SK-N-SH treated with all-trans-retinoic acid at 6 μM for 48 hours (cell line): ENCODE results near the gene NFIX.

Experiments
- ATAC-seq: fragments of 200-7000 bp; cut with Tn5 transposase; 3 replicates; pipeline ENCODE4 v1.9.1; 2020; ENCODE audit warnings: mild to moderate bottlenecking, moderate library complexity
- ARNTL ChIP-seq: fragments of 450-650 bp; formaldehyde crosslinking; IDR thresholded peaks from 2 replicates; pipeline ENCODE4 v1.5.0; 2020; ENCODE audit warnings: low read depth, mild to moderate bottlenecking, moderate library complexity, borderline replicate concordance
- BACH2 ChIP-seq: fragments of 250-450 bp; sonication (Bioruptor Pico); IDR thresholded peaks from 2 replicates; pipeline ENCODE4 v1.9.0; 2021; ENCODE audit warnings: mild to moderate bottlenecking, borderline replicate concordance
- CSDC2 ChIP-seq: fragments of 250-450 bp; sonication (Bioruptor Pico); IDR thresholded peaks from 2 replicates; pipeline ENCODE4 v1.5.0; 2020; ENCODE audit warnings: mild to moderate bottlenecking, moderate library complexity
- ESRRG ChIP-seq: fragments of 250-450 bp; sonication (Bioruptor Pico); IDR thresholded peaks from 2 replicates; pipeline ENCODE4 v1.6.1; 2021; ENCODE audit warnings: mild to moderate bottlenecking
- GLIS3 ChIP-seq: fragments of 250-450 bp; sonication (Bioruptor Pico); IDR thresholded peaks from 2 replicates; pipeline ENCODE4 v1.5.0; 2020; ENCODE audit warnings: mild to moderate bottlenecking, moderate library complexity
- ISL1 ChIP-seq: fragments of 250-450 bp; sonication (Bioruptor Pico); IDR thresholded peaks from 2 replicates; pipeline ENCODE4 v2.1.2; 2022; ENCODE audit warnings: mild to moderate bottlenecking, moderate library complexity
- OSR1 ChIP-seq: fragments of 250-450 bp; sonication (Bioruptor Pico); IDR thresholded peaks from 2 replicates; pipeline ENCODE4 v1.8.0; 2022; ENCODE audit warnings: moderate library complexity, mild to moderate bottlenecking, inconsistent platforms
- PATZ1 ChIP-seq: fragments of 250-450 bp; sonication (Bioruptor Pico); IDR thresholded peaks from 2 replicates; pipeline ENCODE4 v1.8.0; 2020; ENCODE audit warnings: mild to moderate bottlenecking, moderate library complexity, borderline replicate concordance
- POU6F1 ChIP-seq: fragments of 250-450 bp; sonication (Bioruptor Pico); IDR thresholded peaks from 2 replicates; pipeline ENCODE4 v1.8.0; 2021; ENCODE audit warnings: low read depth, mild to moderate bottlenecking, moderate library complexity, borderline replicate concordance
- PPARA ChIP-seq: fragments of 250-450 bp; sonication (Bioruptor Pico); IDR thresholded peaks from 2 replicates; pipeline ENCODE4 v1.5.0; 2020; ENCODE audit warnings: mild to moderate bottlenecking, borderline replicate concordance
- RARB ChIP-seq: fragments of 250-450 bp; sonication (Bioruptor Pico); IDR thresholded peaks from 2 replicates; pipeline ENCODE4 v1.8.0; 2021; ENCODE audit warnings: mild to moderate bottlenecking, moderate library complexity
- SNAI2 ChIP-seq: fragments of 250-450 bp; sonication (Bioruptor Pico); IDR thresholded peaks from 2 replicates; pipeline ENCODE4 v1.5.0; 2020; ENCODE audit warnings: mild to moderate bottlenecking, moderate library complexity
- TCF4 ChIP-seq: fragments of 250-450 bp; sonication (Bioruptor Pico); IDR thresholded peaks from 2 replicates; pipeline ENCODE4 v1.8.0; 2021; ENCODE audit warnings: mild to moderate bottlenecking, moderate library complexity, borderline replicate concordance
- TOX ChIP-seq: fragments of 250-450 bp; sonication (Bioruptor Pico); IDR thresholded peaks from 2 replicates; pipeline ENCODE4 v1.8.0; 2021; ENCODE audit warnings: mild to moderate bottlenecking, moderate library complexity, borderline replicate concordance
- ZFP3 ChIP-seq: fragments of 250-450 bp; sonication (Bioruptor Pico); IDR thresholded peaks from 2 replicates; pipeline ENCODE4 v1.5.0; 2020; ENCODE audit warnings: mild to moderate bottlenecking, moderate library complexity
- ZFP30 ChIP-seq: fragments of 450-650 bp; formaldehyde crosslinking; IDR thresholded peaks from 2 replicates; pipeline ENCODE4 v1.5.0; 2022; ENCODE audit warnings: mild to moderate bottlenecking, moderate library complexity
- ZNF565 ChIP-seq: fragments of 450-650 bp; formaldehyde crosslinking; conservative IDR thresholded peaks from 2 replicates; pipeline ENCODE4 v1.5.0; 2020; ENCODE audit warnings: low read depth, mild to moderate bottlenecking, moderate library complexity
- ZNF70 ChIP-seq: fragments of 450-650 bp; formaldehyde crosslinking; IDR thresholded peaks from 2 replicates; pipeline ENCODE4 v1.5.0; 2020; ENCODE audit warnings: mild to moderate bottlenecking, moderate library complexity
- TF ChIP-seq, protein P1 (sequence below): fragments of 250-450 bp; sonication (Bioruptor Pico); IDR thresholded peaks from 2 replicates; pipeline ENCODE4 v1.5.1; 2020; ENCODE audit warnings: low read depth, mild to moderate bottlenecking, moderate library complexity
- TF ChIP-seq, protein P2 (sequence below): fragments of 250-450 bp; sonication (Bioruptor Pico); IDR thresholded peaks from 2 replicates; pipeline ENCODE4 v1.5.0; 2020; ENCODE audit warnings: mild to moderate bottlenecking, moderate library complexity

NFIX gene

DNA sequence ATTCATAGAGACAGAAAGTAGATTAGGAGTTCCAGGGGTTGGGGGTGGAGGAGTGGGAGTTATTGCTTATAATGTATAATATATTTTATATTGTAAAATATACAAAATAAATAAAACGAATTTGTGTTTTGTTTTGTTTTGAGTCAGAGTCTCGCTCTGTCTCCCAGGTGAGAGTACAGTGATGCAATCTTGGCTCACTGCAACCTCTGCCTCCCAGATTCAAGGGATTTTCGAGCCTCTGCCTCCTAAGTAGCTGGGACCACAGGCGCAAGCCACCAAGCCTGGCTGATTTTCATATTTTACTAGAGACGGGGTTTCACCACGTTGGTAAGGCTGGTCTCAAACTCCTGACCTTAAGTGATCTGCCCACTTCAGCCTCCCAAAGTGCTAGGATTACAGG is 35.8 kb upstream of the NFIX start:
- no peak for ATAC-seq
- TF ChIP-seq RARB (no peak), OSR1 (no peak), ESRRG (no peak), POU6F1 (no peak), ZFP30 (CRISPR knock-in tag) (no peak), GLIS3 (CRISPR knock-in tag) (no peak), TCF4 (CRISPR knock-in tag) (no peak), BACH2 (CRISPR knock-in tag) (no peak), ZFP3 (no peak), SNAI2 (no peak), TOX (no peak)
- TF ChIP-seq, protein P1, sequence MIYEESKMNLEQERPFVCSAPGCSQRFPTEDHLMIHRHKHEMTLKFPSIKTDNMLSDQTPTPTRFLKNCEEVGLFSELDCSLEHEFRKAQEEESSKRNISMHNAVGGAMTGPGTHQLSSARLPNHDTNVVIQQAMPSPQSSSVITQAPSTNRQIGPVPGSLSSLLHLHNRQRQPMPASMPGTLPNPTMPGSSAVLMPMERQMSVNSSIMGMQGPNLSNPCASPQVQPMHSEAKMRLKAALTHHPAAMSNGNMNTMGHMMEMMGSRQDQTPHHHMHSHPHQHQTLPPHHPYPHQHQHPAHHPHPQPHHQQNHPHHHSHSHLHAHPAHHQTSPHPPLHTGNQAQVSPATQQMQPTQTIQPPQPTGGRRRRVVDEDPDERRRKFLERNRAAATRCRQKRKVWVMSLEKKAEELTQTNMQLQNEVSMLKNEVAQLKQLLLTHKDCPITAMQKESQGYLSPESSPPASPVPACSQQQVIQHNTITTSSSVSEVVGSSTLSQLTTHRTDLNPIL, result no peak
- TF ChIP-seq, protein P2, sequence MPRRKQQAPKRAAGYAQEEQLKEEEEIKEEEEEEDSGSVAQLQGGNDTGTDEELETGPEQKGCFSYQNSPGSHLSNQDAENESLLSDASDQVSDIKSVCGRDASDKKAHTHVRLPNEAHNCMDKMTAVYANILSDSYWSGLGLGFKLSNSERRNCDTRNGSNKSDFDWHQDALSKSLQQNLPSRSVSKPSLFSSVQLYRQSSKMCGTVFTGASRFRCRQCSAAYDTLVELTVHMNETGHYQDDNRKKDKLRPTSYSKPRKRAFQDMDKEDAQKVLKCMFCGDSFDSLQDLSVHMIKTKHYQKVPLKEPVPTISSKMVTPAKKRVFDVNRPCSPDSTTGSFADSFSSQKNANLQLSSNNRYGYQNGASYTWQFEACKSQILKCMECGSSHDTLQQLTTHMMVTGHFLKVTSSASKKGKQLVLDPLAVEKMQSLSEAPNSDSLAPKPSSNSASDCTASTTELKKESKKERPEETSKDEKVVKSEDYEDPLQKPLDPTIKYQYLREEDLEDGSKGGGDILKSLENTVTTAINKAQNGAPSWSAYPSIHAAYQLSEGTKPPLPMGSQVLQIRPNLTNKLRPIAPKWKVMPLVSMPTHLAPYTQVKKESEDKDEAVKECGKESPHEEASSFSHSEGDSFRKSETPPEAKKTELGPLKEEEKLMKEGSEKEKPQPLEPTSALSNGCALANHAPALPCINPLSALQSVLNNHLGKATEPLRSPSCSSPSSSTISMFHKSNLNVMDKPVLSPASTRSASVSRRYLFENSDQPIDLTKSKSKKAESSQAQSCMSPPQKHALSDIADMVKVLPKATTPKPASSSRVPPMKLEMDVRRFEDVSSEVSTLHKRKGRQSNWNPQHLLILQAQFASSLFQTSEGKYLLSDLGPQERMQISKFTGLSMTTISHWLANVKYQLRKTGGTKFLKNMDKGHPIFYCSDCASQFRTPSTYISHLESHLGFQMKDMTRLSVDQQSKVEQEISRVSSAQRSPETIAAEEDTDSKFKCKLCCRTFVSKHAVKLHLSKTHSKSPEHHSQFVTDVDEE, result no peak

DNA sequence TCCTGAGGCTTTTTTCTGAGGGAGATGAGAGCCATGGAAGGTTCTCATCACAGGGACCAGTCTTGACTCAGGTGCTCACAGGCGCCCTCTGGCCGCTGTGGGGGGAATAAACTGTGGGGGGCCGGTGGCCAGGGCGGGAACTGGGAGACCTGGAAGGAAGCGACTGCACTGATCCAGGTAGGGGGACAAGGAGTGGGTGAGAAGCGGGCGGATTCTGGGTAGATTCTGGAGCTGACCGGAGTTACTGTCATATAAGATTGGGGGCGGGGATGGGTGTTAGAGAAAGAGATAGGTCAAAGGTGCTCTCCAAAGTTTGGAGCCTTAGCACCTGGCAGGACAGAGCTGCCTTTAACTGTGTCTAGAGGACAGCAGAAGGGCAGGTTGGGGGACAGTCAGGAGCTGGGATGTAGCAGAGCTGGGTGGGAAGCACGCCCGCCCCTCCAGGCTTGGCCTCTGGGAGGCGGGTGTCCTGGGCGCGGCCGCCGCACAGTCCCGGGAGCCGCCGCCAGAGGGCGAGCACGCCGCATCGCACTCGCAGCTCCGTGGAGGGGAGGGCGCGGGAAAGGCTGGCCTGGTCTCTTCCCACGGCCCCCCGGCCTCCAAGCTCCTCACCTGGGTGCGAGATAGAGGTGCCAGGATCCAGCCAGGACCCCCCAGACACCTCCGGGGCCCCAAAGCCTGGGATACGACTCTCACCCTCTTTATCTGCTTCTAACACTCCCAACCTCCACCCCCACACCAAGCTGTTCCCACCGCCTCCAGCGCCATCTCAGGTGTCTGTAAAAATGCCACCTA is 30.1 kb upstream of the NFIX start:
- TF ChIP-seq ZFP3 (peak; percentile 97), PATZ1 (CRISPR knock-in tag) (peak; percentile 96), CSDC2 (no peak), ARNTL (no peak), PPARA (no peak), ZNF70 (CRISPR knock-in tag) (no peak), TOX (no peak), ISL1 (CRISPR knock-in tag) (no peak)
- TF ChIP-seq, all 23 proteins: peak for 2
- peak; percentile 94 for ATAC-seq

GRCh38 chr19:12965812-12966135 is 29.5 kb upstream of the NFIX start:
- TF ChIP-seq, protein P1, result no peak
- no peak for TF ChIP-seq ESRRG
- no peak for TF ChIP-seq ZNF70 (CRISPR knock-in tag)
- no peak for TF ChIP-seq ZFP30 (CRISPR knock-in tag)
- no peak for TF ChIP-seq ARNTL
- TF ChIP-seq ZFP3, result no peak
- no peak for TF ChIP-seq TOX
- no peak for TF ChIP-seq PPARA
- TF ChIP-seq GLIS3 (CRISPR knock-in tag), result no peak
- TF ChIP-seq, all 23 proteins: peak for 0
- no peak for ATAC-seq

DNA sequence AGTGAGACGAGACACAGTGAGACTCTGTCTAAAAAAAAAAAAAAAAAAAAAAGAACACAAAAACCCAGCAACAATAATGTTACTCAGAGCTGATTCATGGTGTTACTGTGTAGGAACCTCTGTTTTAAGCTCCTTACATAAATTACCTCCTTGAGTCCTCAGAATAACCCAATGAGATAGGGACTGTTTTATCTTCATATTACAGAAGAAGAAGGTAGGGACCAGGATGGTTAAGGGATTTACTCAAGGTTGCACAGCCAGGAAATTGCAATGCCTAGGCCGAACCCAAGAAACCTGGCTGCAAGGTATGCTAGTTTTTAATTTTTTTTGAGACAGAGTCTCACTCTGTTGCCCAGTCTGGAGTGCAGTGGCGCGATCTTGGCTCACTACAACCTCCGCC is 27.4 kb upstream of the NFIX start:
- TF ChIP-seq TOX (no peak), ZNF565 (CRISPR knock-in tag) (no peak), ZNF70 (CRISPR knock-in tag) (no peak), ISL1 (CRISPR knock-in tag) (no peak), ZFP30 (CRISPR knock-in tag) (no peak)
- TF ChIP-seq, all 23 proteins: peak for 0
- no peak for ATAC-seq
